GM19324 (cell line): ENCODE data around the gene MUC4.
"Not testable (repeated sequence)": the region's sequence is repeated elsewhere in the genome, so short reads cannot be mapped to it uniquely, and the experiment has no call there.

Experiments
- ATAC-seq: cut with Tn5 transposase; IDR thresholded peaks from one replicate; pipeline ENCODE4 v1.9.1; 2021; ENCODE audit warnings: mild to moderate bottlenecking, moderate library complexity; ENCODE audit not compliant: unreplicated experiment, low FRiP score

The MUC4 gene

GRCh38 chr3:195750797-195751520 lies 60.8 kb downstream of the MUC4 start:
- no peak for ATAC-seq

GRCh38 chr3:195749101-195749500 lies 62.6 kb downstream of the MUC4 start:
- ATAC-seq: not testable (repeated sequence)

- no peak for ATAC-seq
Measured at GRCh38 chr3:195748661-195749060, 63.1 kb downstream of the MUC4 start.

GRCh38 chr3:195746751-195747150 lies 65.0 kb downstream of the MUC4 start:
- no peak for ATAC-seq

GRCh38 chr3:195746346-195746745 lies 65.4 kb downstream of the MUC4 start:
- no peak for ATAC-seq

- ATAC-seq: no peak
Measured at GRCh38 chr3:195744437-195744836, 67.3 kb downstream of the MUC4 start.

- no peak for ATAC-seq
Measured at GRCh38 chr3:195739561-195740111, 72.1 kb downstream of the MUC4 start.

- no peak for ATAC-seq
Measured at GRCh38 chr3:195738274-195739044, 73.3 kb downstream of the MUC4 start.

GRCh38 chr3:195737782-195738181 lies 73.9 kb downstream of the MUC4 start:
- ATAC-seq: not testable (repeated sequence)

- ATAC-seq: no peak
Measured at GRCh38 chr3:195736866-195737490, 74.8 kb downstream of the MUC4 start.

- ATAC-seq: no peak
Measured at GRCh38 chr3:195735036-195735695, 76.6 kb downstream of the MUC4 start.

- no peak for ATAC-seq
Measured at GRCh38 chr3:195732940-195733339, 78.8 kb downstream of the MUC4 start.

- ATAC-seq: no peak
Measured at GRCh38 chr3:195731356-195731905, 80.3 kb downstream of the MUC4 start.

- no peak for ATAC-seq
Measured at GRCh38 chr3:195729476-195730251, 82.1 kb downstream of the MUC4 start.

GRCh38 chr3:195728789-195729188 lies 82.9 kb downstream of the MUC4 start:
- ATAC-seq: not testable (repeated sequence)

- no peak for ATAC-seq
Measured at GRCh38 chr3:195727606-195728195, 84.0 kb downstream of the MUC4 start.

GRCh38 chr3:195725916-195726740 lies 85.6 kb downstream of the MUC4 start:
- not testable (repeated sequence) for ATAC-seq

- ATAC-seq: not testable (repeated sequence)
Measured at GRCh38 chr3:195724363-195724762, 87.4 kb downstream of the MUC4 start.
